ENCODE data around the gene COMMD1. TPM values are rescaled to one million over a fixed set of nuclear protein-coding genes. Genes with fewer than 3 reads are reported as not detected.

Gene COMMD1
- total RNA-seq, 1 experiment from 2014 or later = 31.7 TPM

DNA sequence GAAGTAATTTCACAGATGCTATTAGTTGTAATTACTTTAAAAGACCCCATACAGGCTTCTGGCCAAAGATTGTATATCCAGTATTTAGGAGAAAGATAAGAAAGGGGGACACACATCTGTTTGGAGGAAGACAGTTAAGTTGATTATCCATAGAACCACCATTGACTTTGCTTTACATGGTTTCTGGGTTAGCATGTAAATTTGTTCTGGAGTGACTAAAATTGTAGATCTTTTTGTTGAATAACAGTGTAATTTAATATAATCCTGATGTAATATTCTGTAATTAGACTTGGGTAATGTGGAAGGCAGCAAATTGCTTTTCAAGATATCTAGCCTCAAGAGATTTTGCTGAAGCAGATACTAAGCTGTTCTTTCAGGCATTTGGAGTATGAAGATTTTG lies 17.2 kb downstream of the COMMD1 start:
- Histone ChIP-seq H3K4me2 (ENCODE audit: low read length) (no peak overlapping the region), H2AFZ (ENCODE audit: low read length) (no peak overlapping the region), H4K20me1 (ENCODE audit: low read length) (no peaks in the 10 kb centered on the region), H3K9me2 (replicated peaks; ENCODE audit: low read length) (no peaks in the 10 kb centered on the region), H3K4me1 (ENCODE audit: insufficient read depth, low read length) (no peaks in the 10 kb centered on the region), H3K4me3 (ENCODE audit: low read length) (no peak overlapping the region), H3K9ac (ENCODE audit: low read length) (no peak overlapping the region), H3K9me3 (ENCODE audit: low read length) (no peaks in the 10 kb centered on the region), H3F3A (ENCODE audit: low read length, unreplicated experiment) (no peaks in the 10 kb centered on the region), H3K79me2 (ENCODE audit: low read length) (no peaks in the 10 kb centered on the region), H3K27me3 (ENCODE audit: low read length) (no peaks in the 10 kb centered on the region), H3K27ac (ENCODE audit: low read length) (no peak overlapping the region), H3K36me3 (ENCODE audit: low read depth, low read length) (no peaks in the 10 kb centered on the region)
- no TSS peak for BruUV-seq (replicated peaks)
- CTCF ChIA-PET = no interaction called here
- DNase-seq (no peak), ATAC-seq (no peak)
- intact Hi-C loops (cut with micrococcal nuclease) = no loop called here
- no peak for TF ChIP-seq CTCF (conservative IDR thresholded peaks at IDR 0.05; ENCODE audit: low read depth, low read length)
- POLR2A ChIA-PET (ENCODE audit: unreplicated experiment) = no interaction called here

- no peaks in the 10 kb centered on the region for H3K9me2 ChIP-seq (replicated peaks; ENCODE audit: low read length)
- no peak overlapping the region for H2AFZ ChIP-seq (ENCODE audit: low read length)
- intact Hi-C loops (cut with micrococcal nuclease) = no loop called here
- no peaks in the 10 kb centered on the region for H3K4me1 ChIP-seq (ENCODE audit: insufficient read depth, low read length)
- H4K20me1 ChIP-seq (ENCODE audit: low read length) = no peaks in the 10 kb centered on the region
- no peaks in the 10 kb centered on the region for H3F3A ChIP-seq (ENCODE audit: low read length, unreplicated experiment)
- no peaks in the 10 kb centered on the region for H3K27me3 ChIP-seq (ENCODE audit: low read length)
- no peak for ATAC-seq
- H3K79me2 ChIP-seq (ENCODE audit: low read length) = no peaks in the 10 kb centered on the region
- TF ChIP-seq CTCF (conservative IDR thresholded peaks at IDR 0.05; ENCODE audit: low read depth, low read length) (no peak), EZH2phosphoT487 (IDR thresholded peaks at IDR 0.05; ENCODE audit: borderline replicate concordance, low read length) (no peak), EZH2 (IDR thresholded peaks at IDR 0.05; ENCODE audit: low read length, unreplicated experiment) (no peak)
- no peaks in the 10 kb centered on the region for H3K36me3 ChIP-seq (ENCODE audit: low read depth, low read length)
- no peak overlapping the region for H3K4me2 ChIP-seq (ENCODE audit: low read length)
- no peak overlapping the region for H3K27ac ChIP-seq (ENCODE audit: low read length)
- no TSS peak for BruUV-seq (replicated peaks)
- H3K4me3 ChIP-seq (ENCODE audit: low read length) = no peak overlapping the region
- H3K9ac ChIP-seq (ENCODE audit: low read length) = no peak overlapping the region
- ChIA-PET CTCF (interaction anchor here (0.6 kb wide), 1 partner anchor 1250 kb away, joined by 4 read pairs; no protein-coding TSS in a partner anchor), POLR2A (ENCODE audit: unreplicated experiment) (no interaction called here)
- no peaks in the 10 kb centered on the region for H3K9me3 ChIP-seq (ENCODE audit: low read length)
- no peak for DNase-seq
Observed at GRCh38 chr2:61924895-61925663, 19.6 kb downstream of the COMMD1 start.

Measured in PC-3 (cell line).